ENCODE measurements around the gene MLX.
"Not testable (repeated sequence)": the region's sequence is repeated elsewhere in the genome, so short reads cannot be mapped to it uniquely, and the experiment has no call there.

The MLX gene

GRCh38 chr17:42536372-42537155 is 30.3 kb upstream of the MLX start:
- no peak for DNase-seq (ENCODE audit: low read depth)

- no peak for DNase-seq (ENCODE audit: low read depth)
Observed at GRCh38 chr17:42537156-42537805, 29.6 kb upstream of the MLX start.

GRCh38 chr17:42537826-42538451 is 29.0 kb upstream of the MLX start:
- no peak for DNase-seq (ENCODE audit: low read depth)

- no peak for DNase-seq (ENCODE audit: low read depth)
Observed at GRCh38 chr17:42538482-42538881, 28.4 kb upstream of the MLX start.

- not testable (repeated sequence) for DNase-seq (ENCODE audit: low read depth)
Observed at GRCh38 chr17:42540558-42540957, 26.3 kb upstream of the MLX start.

GRCh38 chr17:42541041-42541833 is 25.7 kb upstream of the MLX start:
- DNase-seq (ENCODE audit: low read depth): no peak

GRCh38 chr17:42543190-42544079 is 23.5 kb upstream of the MLX start:
- no peak for DNase-seq (ENCODE audit: low read depth)

- no peak for DNase-seq (ENCODE audit: low read depth)
Observed at GRCh38 chr17:42544874-42545283, 22.0 kb upstream of the MLX start.

- not testable (repeated sequence) for DNase-seq (ENCODE audit: low read depth)
Observed at GRCh38 chr17:42545755-42546505, 21.0 kb upstream of the MLX start.

- no peak for DNase-seq (ENCODE audit: low read depth)
Observed at GRCh38 chr17:42547001-42547461, 19.9 kb upstream of the MLX start.

- no peak for DNase-seq (ENCODE audit: low read depth)
Observed at GRCh38 chr17:42547698-42548069, 19.2 kb upstream of the MLX start.

- DNase-seq (ENCODE audit: low read depth): no peak
Observed at GRCh38 chr17:42548070-42548837, 18.6 kb upstream of the MLX start.

GRCh38 chr17:42548993-42549755 is 17.7 kb upstream of the MLX start:
- no peak for DNase-seq (ENCODE audit: low read depth)

GRCh38 chr17:42552736-42553135 is 14.2 kb upstream of the MLX start, which contains the start of gene HSD17B1:
TSS of gene HSD17B1 (plus strand) at chr17:42552923. CDS start at chr17:42552934, 11 bp downstream.
- DNase-seq (ENCODE audit: low read depth): not testable (repeated sequence)

GRCh38 chr17:42553161-42553818 is 13.6 kb upstream of the MLX start:
- DNase-seq (ENCODE audit: low read depth): no peak

GRCh38 chr17:42553866-42554249 is 13.0 kb upstream of the MLX start:
- no peak for DNase-seq (ENCODE audit: low read depth)

- no peak for DNase-seq (ENCODE audit: low read depth)
Observed at GRCh38 chr17:42554250-42555121, 12.4 kb upstream of the MLX start.
